NT2/D1 (cell line): ENCODE results near the gene GRAMD4.

Source experiments
- YY1 ChIP-seq: IDR thresholded peaks from 2 replicates; pipeline ENCODE4 v1.6.1; 2011; ENCODE audit not compliant: insufficient read length, insufficient read depth
- ZNF274 ChIP-seq: IDR thresholded peaks from 2 replicates; pipeline ENCODE4 v1.6.1; 2011; ENCODE audit warnings: mild to moderate bottlenecking, low read depth, low read length

DNA sequence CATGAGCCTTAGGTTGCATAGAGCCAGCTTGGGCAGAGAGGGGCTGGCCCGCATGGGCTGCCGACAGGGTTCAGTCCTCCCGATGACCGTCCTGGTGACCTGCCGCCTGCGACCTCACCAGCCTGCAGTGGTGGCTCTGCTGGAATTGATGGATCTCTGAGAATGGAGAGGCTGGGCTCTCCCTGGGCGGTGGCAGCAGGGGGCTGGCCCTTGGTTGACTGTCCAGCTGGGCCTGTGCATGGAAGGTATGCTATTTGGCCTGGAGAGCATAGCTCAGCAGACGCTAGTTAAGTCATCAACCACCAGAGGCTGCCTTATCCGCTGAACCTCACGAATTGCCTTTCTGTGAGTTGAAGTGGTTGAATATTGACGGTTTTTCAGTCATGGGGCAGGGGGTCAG is 19.7 kb downstream of the GRAMD4 start:
- TF ChIP-seq ZNF274 (no peak), YY1 (no peak)
